ENCODE measurements around the gene PDHX.

DNA sequence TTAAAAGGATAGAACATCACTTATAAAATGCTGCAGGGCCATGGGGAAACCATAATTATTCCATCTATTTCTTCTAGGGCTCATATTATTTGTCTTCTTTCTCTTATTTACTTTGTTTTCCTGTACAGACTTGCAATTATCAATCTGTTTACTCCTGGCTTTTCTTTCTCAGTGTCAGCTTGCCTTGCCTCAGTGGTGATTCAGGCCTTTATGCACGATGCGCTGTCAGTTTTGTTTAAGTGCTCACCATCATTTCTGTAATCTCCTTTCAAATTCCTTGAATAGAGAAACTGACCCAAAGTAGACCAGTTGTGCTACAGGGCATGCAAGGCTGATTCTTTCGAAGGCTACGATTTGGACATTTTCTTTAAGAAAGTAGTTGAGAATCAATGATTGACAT is 4.7 kb downstream of the PDHX start:
- TF ChIP-seq, protein P1, sequence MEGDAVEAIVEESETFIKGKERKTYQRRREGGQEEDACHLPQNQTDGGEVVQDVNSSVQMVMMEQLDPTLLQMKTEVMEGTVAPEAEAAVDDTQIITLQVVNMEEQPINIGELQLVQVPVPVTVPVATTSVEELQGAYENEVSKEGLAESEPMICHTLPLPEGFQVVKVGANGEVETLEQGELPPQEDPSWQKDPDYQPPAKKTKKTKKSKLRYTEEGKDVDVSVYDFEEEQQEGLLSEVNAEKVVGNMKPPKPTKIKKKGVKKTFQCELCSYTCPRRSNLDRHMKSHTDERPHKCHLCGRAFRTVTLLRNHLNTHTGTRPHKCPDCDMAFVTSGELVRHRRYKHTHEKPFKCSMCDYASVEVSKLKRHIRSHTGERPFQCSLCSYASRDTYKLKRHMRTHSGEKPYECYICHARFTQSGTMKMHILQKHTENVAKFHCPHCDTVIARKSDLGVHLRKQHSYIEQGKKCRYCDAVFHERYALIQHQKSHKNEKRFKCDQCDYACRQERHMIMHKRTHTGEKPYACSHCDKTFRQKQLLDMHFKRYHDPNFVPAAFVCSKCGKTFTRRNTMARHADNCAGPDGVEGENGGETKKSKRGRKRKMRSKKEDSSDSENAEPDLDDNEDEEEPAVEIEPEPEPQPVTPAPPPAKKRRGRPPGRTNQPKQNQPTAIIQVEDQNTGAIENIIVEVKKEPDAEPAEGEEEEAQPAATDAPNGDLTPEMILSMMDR (IDR thresholded peaks at IDR 0.05; ENCODE audit: borderline replicate concordance, extremely low read depth, low read length, poor library complexity, severe bottlenecking) = no peak
- TF ChIP-seq EZH2 (IDR thresholded peaks at IDR 0.05; ENCODE audit: borderline replicate concordance, low read depth, low read length, severe bottlenecking) = no peak

Measured in DND-41 (cell line).